SK-N-SH (cell line): Measurements from ENCODE around the gene AIPL1. TPM values are rescaled to one million over a fixed set of nuclear protein-coding genes. Genes with fewer than 3 reads are reported as not detected.

ENCODE experiments used
- CTCF ChIA-PET: fragments of 300-600, 350-600 bp; formaldehyde crosslinking; extraction: SDS; loops from one replicate; lab custom pipeline; 2021; lab: Yijun Ruan, JAX
- POLR2A ChIA-PET: fragments of 350-600 bp; sonication (Branson Sonifier 250); formaldehyde crosslinking; extraction: SDS; loops from one replicate; lab custom pipeline; 2020; ENCODE audit warnings: antibody characterized with exemption, inconsistent platforms; lab: Yijun Ruan, JAX
- DNase-seq: peaks from one replicate; pipeline ENCODE4 v3.0.0; 2012
- H2AFZ ChIP-seq: fragments of 200-600 bp; sonication (generic); 2 replicates; pipeline ENCODE4 v1.8.1; 2016; ENCODE audit warnings: antibody characterized with exemption, mild to moderate bottlenecking, low read depth
- H3F3A ChIP-seq: fragments of 200-600 bp; sonication (generic); replicated peaks from 2 replicates; pipeline ENCODE3; 2016; ENCODE audit warnings: antibody characterized with exemption, mild to moderate bottlenecking; ENCODE audit not compliant: insufficient read depth
- H3K27ac ChIP-seq, 2 experiments: fragments of 200-500 bp in 1 of 2; fragments of 200-600 bp in 1 of 2; sonication (Bioruptor generic) in 1 of 2; sonication (generic), shearing (Covaris generic) in 1 of 2; 2 replicates each; pipeline versions ENCODE4 v1.5.1 to v1.6.1; 2014 to 2016; ENCODE audit warnings: low read depth in 2 of 2, inconsistent platforms in 1 of 2, low read length in 1 of 2, mild to moderate bottlenecking in 1 of 2, mixed read lengths in 1 of 2
- H3K27me3 ChIP-seq: fragments of 200-600 bp; sonication (generic), shearing (Covaris generic); 2 replicates; pipeline ENCODE4 v1.6.1; 2016; ENCODE audit warnings: mixed run types; ENCODE audit not compliant: insufficient read depth
- H3K36me3 ChIP-seq, 2 experiments: fragments of 200-500 bp in 1 of 2; fragments of 200-600 bp in 1 of 2; sonication (Bioruptor generic) in 1 of 2; sonication (generic) in 1 of 2; replicated peaks in 1 of 2; 2 replicates each; pipeline versions ENCODE3 to v1.5.1; 2014 to 2016; ENCODE audit warnings: low read length in 1 of 2, mild to moderate bottlenecking in 1 of 2; ENCODE audit not compliant: insufficient read depth in 2 of 2, control insufficient read depth in 1 of 2
- H3K4me1 ChIP-seq, 2 experiments: fragments of 200-500 bp in 1 of 2; fragments of 200-600 bp in 1 of 2; sonication (Bioruptor generic) in 1 of 2; sonication (generic), shearing (Covaris generic) in 1 of 2; 2 replicates each; pipeline versions ENCODE4 v1.5.1 to v1.6.1; 2014 to 2016; ENCODE audit warnings: low read depth in 1 of 2, low read length in 1 of 2, mixed run types in 1 of 2; ENCODE audit not compliant: insufficient read depth in 2 of 2, control insufficient read depth in 1 of 2
- H3K4me2 ChIP-seq: fragments of 200-600 bp; sonication (generic), shearing (Covaris generic); 2 replicates; pipeline ENCODE4 v1.6.1; 2017; ENCODE audit warnings: mixed run types
- H3K4me3 ChIP-seq, 2 experiments: fragments of 200-500 bp in 1 of 2; fragments of 200-600 bp in 1 of 2; sonication (Bioruptor generic) in 1 of 2; sonication (generic), shearing (Covaris generic) in 1 of 2; 2 replicates each; pipeline versions ENCODE4 v1.5.1 to v1.8.1; 2014 to 2016; ENCODE audit warnings: low read depth in 2 of 2, inconsistent platforms in 1 of 2, low read length in 1 of 2, mild to moderate bottlenecking in 1 of 2, mixed read lengths in 1 of 2, moderate library complexity in 1 of 2
- H3K79me2 ChIP-seq: fragments of 200-600 bp; sonication (generic); 2 replicates; pipeline ENCODE4 v1.8.1; 2017; ENCODE audit warnings: mild to moderate bottlenecking; ENCODE audit not compliant: insufficient read depth
- H3K9ac ChIP-seq: fragments of 200-600 bp; sonication (generic); 2 replicates; pipeline ENCODE4 v1.6.1; 2017; ENCODE audit warnings: mixed run types
- H3K9me2 ChIP-seq: fragments of 200-600 bp; sonication (generic); 2 replicates; pipeline ENCODE4 v1.6.1; 2017; ENCODE audit warnings: mixed run types
- H3K9me3 ChIP-seq: fragments of 200-600 bp; sonication (generic); 2 replicates; pipeline ENCODE4 v1.6.1; 2017; ENCODE audit warnings: mixed run types, mild to moderate bottlenecking, moderate library complexity
- H4K20me1 ChIP-seq: fragments of 200-600 bp; sonication (generic); 2 replicates; pipeline ENCODE4 v1.6.1; 2017; ENCODE audit warnings: mild to moderate bottlenecking, mixed run types; ENCODE audit not compliant: insufficient read depth
- CHD2 ChIP-seq: fragments of 150-350 bp; IDR thresholded peaks from 2 replicates; pipeline ENCODE4 v1.6.1; 2018; ENCODE audit warnings: low read length; ENCODE audit not compliant: partially characterized antibody
- EP300 ChIP-seq, 2 experiments: IDR thresholded peaks; 2 replicates each; pipeline versions ENCODE4 v1.4.0 to v1.6.1; 2012; ENCODE audit warnings: borderline replicate concordance in 1 of 2, low read depth in 1 of 2, low read length in 1 of 2
- FOSL2 ChIP-seq: IDR thresholded peaks from 2 replicates; pipeline ENCODE4 v1.4.0; 2012; ENCODE audit warnings: low read depth, mild to moderate bottlenecking, moderate library complexity, borderline replicate concordance
- FOXJ3 ChIP-seq: sonication (generic); formaldehyde crosslinking; IDR thresholded peaks from 2 replicates; pipeline ENCODE4 v1.5.1; 2020; ENCODE audit warnings: mild to moderate bottlenecking, missing genetic modification reagents
- GABPA ChIP-seq: IDR thresholded peaks from 2 replicates; pipeline ENCODE4 v1.4.0; 2012; ENCODE audit warnings: low read depth, mild to moderate bottlenecking
- JUND ChIP-seq: IDR thresholded peaks from 2 replicates; pipeline ENCODE4 v1.4.0; 2012
- RCOR1 ChIP-seq: fragments of 150-350 bp; IDR thresholded peaks from 2 replicates; pipeline ENCODE4 v1.6.1; 2017; ENCODE audit warnings: antibody characterized with exemption, low read length
- SMC3 ChIP-seq: IDR thresholded peaks from 2 replicates; pipeline ENCODE4 v1.6.1; 2012; ENCODE audit warnings: low read depth, low read length, improper control_type of control experiment
- TAF1 ChIP-seq: IDR thresholded peaks from 2 replicates; pipeline ENCODE4 v1.6.1; 2012; ENCODE audit warnings: low read depth, mild to moderate bottlenecking, low read length, moderate library complexity, borderline replicate concordance
- WGBS: methylation state at CpG from one replicate; pipeline ENCODE4 v1.1.6; 2017; ENCODE audit warnings: low lambda C conversion rate; 5-methylcytosine and 5-hydroxymethylcytosine counted together
- polyA plus RNA-seq, 3 experiments: library from polyadenylated mRNA; depleted of rRNA; stranded (reverse); fragments of >200 nt; gene quantifications; 2 replicates each; pipeline ENCODE4 v1.2.3, GENCODE V29; 2012
- TF ChIP-seq, protein P1 (sequence below): fragments of 150-350 bp; IDR thresholded peaks from 2 replicates; pipeline ENCODE4 v1.6.1; 2016; ENCODE audit warnings: mild to moderate bottlenecking, low read depth, low read length

Gene AIPL1
- polyA plus RNA-seq, 1 of the 3 experiments (the other 2 are of a cell fraction): not detected

DNA sequence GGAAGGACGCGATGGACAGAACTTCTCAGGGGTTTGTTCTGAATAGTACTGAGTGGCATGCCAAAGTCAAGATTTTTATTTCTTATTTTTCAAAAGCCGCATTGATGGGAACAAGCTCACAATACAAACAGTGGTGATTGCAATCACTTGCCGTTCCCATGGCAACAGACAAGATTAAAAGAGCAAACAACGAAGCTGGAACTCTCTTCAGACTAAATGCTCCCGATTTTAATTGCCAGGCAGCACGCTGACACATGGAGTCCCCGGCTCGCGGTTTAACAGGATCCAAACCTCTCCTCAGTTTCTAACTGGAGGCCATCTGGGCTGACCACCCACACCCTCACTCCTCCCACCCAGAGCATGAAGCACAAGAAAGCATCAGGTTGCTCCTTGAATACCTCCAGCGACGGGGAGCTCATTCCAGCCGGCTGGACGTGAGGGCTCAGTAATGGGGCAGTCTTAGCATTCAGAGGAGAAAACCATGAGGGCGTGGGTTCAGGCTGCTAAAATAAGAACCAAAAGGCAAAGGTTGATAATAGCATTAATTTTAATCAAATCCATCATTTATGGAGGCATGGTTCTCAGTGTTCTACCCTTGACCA lies 41.5 kb downstream of the AIPL1 start:
- ChIA-PET CTCF (no interaction called here), POLR2A (no interaction called here)
- Histone ChIP-seq H3K27me3 (peaks cover 45% of the 10 kb centered on the region), H3K9ac (no peak overlapping the region), H4K20me1 (no peaks in the 10 kb centered on the region), H2AFZ (no peak overlapping the region), H3K9me3 (no peaks in the 10 kb centered on the region), H3K79me2 (no peaks in the 10 kb centered on the region), H3K4me3 (no peak overlapping the region), H3F3A (no peaks in the 10 kb centered on the region), H3K27ac (no peak overlapping the region), H3K36me3 (no peaks in the 10 kb centered on the region), H3K4me2 (no peak overlapping the region), H3K9me2 (no peaks in the 10 kb centered on the region), H3K4me1 (no peaks in the 10 kb centered on the region)
- DNase-seq: no peak
- 3% methylated on average over 15 of the region's 15 CpGs for WGBS
- TF ChIP-seq FOXJ3 (CRISPR knock-in tag) (no peak), FOSL2 (no peak), CHD2 (no peak), GABPA (no peak), TAF1 (no peak)
- TF ChIP-seq, protein P1, sequence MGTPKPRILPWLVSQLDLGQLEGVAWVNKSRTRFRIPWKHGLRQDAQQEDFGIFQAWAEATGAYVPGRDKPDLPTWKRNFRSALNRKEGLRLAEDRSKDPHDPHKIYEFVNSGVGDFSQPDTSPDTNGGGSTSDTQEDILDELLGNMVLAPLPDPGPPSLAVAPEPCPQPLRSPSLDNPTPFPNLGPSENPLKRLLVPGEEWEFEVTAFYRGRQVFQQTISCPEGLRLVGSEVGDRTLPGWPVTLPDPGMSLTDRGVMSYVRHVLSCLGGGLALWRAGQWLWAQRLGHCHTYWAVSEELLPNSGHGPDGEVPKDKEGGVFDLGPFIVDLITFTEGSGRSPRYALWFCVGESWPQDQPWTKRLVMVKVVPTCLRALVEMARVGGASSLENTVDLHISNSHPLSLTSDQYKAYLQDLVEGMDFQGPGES: no peak

DNA sequence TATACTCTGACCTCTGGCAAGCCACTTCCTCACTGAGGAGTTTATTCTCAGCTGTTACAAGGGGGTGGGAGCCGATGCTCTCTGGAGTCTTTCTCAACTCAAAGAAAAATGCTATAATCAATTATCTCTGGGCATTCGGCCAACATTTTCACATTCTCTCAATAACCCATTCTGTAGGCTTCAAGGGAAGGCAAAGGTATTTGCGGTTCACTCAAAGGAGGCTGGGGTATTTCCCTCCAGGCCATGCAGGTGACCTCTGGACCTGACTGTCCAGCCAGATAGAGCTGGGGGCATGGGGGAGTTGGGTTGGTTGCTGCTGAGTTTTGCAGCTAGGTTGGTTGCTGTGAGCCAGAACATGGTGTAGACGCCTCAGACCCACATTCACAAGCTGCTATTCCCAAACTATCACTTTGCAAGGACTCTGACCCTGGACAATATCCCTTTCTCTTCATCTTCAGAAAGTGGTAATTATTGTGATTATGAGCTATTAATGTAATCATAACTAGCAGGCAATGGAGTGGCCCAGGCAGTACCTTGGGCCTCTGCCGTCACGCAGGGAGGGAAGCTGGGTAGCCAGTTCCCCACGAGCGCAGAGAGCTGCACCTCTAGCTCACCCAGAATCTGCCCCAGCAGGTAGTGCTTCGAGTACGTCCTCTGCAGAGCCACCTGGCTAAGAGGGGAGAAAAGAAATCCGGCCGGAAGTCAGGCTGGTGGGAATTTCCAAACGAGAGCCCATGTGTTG lies 42.1 kb downstream of the AIPL1 start:
- Histone ChIP-seq H2AFZ (no peak overlapping the region), H3K27ac (no peak overlapping the region), H3K36me3 (no peaks in the 10 kb centered on the region), H3K4me2 (no peak overlapping the region), H3F3A (no peaks in the 10 kb centered on the region), H3K79me2 (no peaks in the 10 kb centered on the region), H3K4me1 (no peaks in the 10 kb centered on the region), H3K9me3 (no peaks in the 10 kb centered on the region), H3K4me3 (no peak overlapping the region), H3K27me3 (peaks cover 49% of the 10 kb centered on the region), H3K9ac (no peak overlapping the region), H4K20me1 (no peaks in the 10 kb centered on the region), H3K9me2 (no peaks in the 10 kb centered on the region)
- POLR2A ChIA-PET: no interaction called here
- 5% methylated on average over 9 of the region's 13 CpGs for WGBS
- CTCF ChIA-PET: interaction anchor here (0.6 kb wide), 1 partner anchor 93 kb away, joined by 3 read pairs; no protein-coding TSS in a partner anchor
- TF ChIP-seq, protein P1: no peak
- no peak for TF ChIP-seq JUND
- TF ChIP-seq EP300 (IDR thresholded peaks at IDR 0.05; ENCODE audit: borderline replicate concordance in 1 of 2, low read depth in 1 of 2, low read length in 1 of 2): no peak
- TF ChIP-seq SMC3: no peak
- TF ChIP-seq CHD2: no peak
- TF ChIP-seq TAF1: no peak
- no peak for TF ChIP-seq RCOR1
- DNase-seq: no peak
